AG04449 (cell line): ENCODE measurements around the gene ANKRD34A.
A peak's percentile ranks its signal among the peaks of the same experiment; 100 is the strongest.

Experiments
- CTCF ChIA-PET: fragments of 350-600 bp; formaldehyde crosslinking; extraction: SDS; loops from one replicate; lab custom pipeline; 2021; ENCODE audit warnings: antibody characterized with exemption; lab: Yijun Ruan, JAX
- POLR2A ChIA-PET: fragments of 400-600, 350-600 bp; formaldehyde crosslinking; extraction: SDS; loops from one replicate; lab custom pipeline; 2020; ENCODE audit warnings: antibody characterized with exemption, inconsistent platforms; lab: Yijun Ruan, JAX
- DNase-seq: peaks from one replicate; pipeline ENCODE4 v3.0.0-alpha.2; 2010; ENCODE audit warnings: low read depth, low spot score
- H3K4me3 ChIP-seq: 2 replicates; pipeline ENCODE4 v1.5.1; 2011; ENCODE audit warnings: low read depth, mild to moderate bottlenecking, control low read depth, low read length
- CTCF ChIP-seq: IDR thresholded peaks from one replicate; pipeline ENCODE4 v1.5.1; 2011; ENCODE audit warnings: mild to moderate bottlenecking, moderate library complexity, low read length, control low read depth, inconsistent platforms; ENCODE audit not compliant: insufficient read depth; ENCODE audit errors: missing control alignments

Gene ANKRD34A

GRCh38 chr1:145964328-145965118 lies at the start of gene ANKRD34A, which contains the start of gene POLR3GL:
TSS of gene ANKRD34A (minus strand) at chr1:145964575. CDS start at chr1:145961759, 2,816 bp downstream.
TSS of gene POLR3GL (plus strand) at chr1:145964690. CDS start at chr1:145974866, 10,176 bp downstream.
- CTCF ChIA-PET = interaction anchor here (1.0 to 8.5 kb wide), 14 partner anchors 9 to 119 kb away, joined by 3 to 130 read pairs (median 5); partner anchors contain the start of genes ITGA10, NUDT17, RBM8A and TXNIP
- DNase-seq = no peak
- TF ChIP-seq CTCF = no peak
- POLR2A ChIA-PET = interaction anchor here (0.7 to 2.4 kb wide), 8 partner anchors 10 to 106 kb away, joined by 3 to 18 read pairs (median 4); partner anchors contain the start of genes ANKRD35, PIAS3 and RBM8A
- H3K4me3 ChIP-seq = peak within 1 kb of the TSS; percentile 93

DNA sequence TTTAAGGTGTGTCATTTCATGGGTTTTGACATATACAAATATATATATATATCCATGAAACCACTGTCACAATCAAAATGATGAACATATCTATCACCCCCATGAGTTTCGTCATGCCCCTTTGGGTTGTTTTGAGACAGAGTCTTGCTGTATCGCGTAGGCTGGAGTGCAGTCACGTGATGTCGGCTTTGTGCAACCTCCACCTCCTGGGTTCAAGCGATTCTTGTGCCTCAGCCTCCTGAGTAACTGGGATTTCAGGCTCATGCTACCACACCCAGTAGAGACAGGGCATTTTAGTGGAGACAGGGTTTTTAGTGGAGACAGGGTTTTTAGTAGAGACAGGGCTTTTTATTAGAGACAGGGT lies 49.2 kb upstream of the ANKRD34A start:
- H3K4me3 ChIP-seq = no peak overlapping the region
- POLR2A ChIA-PET = no interaction called here
- TF ChIP-seq CTCF = no peak
- CTCF ChIA-PET = interaction anchor here (0.6 to 21.4 kb wide), 8 partner anchors 8 to 167 kb away, joined by 3 to 787 read pairs (median 17); partner anchors contain the start of genes HJV, NUDT17 and TXNIP
- no peak for DNase-seq

- CTCF ChIA-PET = interaction anchor here (0.6 to 21.4 kb wide), 15 partner anchors 9 to 172 kb away, joined by 3 to 787 read pairs (median 8); partner anchors contain the start of genes HJV, ITGA10, NUDT17 and TXNIP
- DNase-seq = no peak
Measured at GRCh38 chr1:146012703-146013558, 48.6 kb upstream of the ANKRD34A start.

DNA sequence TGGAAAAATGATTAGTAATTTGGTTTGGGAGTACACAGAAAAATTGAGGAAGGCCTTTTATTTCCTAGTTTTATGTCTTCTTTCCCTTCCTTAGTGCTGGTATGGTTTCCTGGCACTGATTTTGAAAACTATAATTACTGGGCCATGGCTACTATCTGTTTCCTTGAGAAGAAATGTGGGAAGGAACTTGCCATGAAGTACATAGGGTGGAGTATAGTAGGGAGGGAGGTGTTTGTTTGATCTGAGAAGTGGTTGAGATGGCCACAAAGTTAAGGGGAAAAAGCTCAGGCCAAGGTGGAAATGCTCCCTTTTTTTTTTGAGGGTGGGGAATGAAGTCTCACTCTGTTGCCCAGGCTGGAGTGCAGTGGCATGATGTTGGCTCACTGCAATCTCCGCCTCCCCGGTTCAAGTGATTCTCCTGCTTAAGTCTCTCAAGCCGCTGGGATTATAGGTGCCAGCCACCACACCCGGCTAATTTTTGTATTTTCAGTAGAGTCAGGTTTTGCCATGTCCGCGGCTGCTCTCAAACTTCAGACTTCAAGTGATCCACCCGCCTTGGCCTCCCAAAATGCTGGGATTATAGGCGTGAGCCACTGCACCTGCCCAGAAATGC lies 45.9 kb upstream of the ANKRD34A start:
- no peak for TF ChIP-seq CTCF
- ChIA-PET CTCF (interaction anchor here (1.0 to 21.4 kb wide), 8 partner anchors 9 to 163 kb away, joined by 3 to 787 read pairs (median 10); partner anchors contain the start of genes NUDT17 and TXNIP), POLR2A (no interaction called here)
- no peak overlapping the region for H3K4me3 ChIP-seq
- no peak for DNase-seq

More at GRCh38 chr1:146012703-146013558, 48.6 kb upstream of the ANKRD34A start:
- POLR2A ChIA-PET = no interaction called here
- no peak overlapping the region for H3K4me3 ChIP-seq
- TF ChIP-seq CTCF = peak; percentile 53

DNA sequence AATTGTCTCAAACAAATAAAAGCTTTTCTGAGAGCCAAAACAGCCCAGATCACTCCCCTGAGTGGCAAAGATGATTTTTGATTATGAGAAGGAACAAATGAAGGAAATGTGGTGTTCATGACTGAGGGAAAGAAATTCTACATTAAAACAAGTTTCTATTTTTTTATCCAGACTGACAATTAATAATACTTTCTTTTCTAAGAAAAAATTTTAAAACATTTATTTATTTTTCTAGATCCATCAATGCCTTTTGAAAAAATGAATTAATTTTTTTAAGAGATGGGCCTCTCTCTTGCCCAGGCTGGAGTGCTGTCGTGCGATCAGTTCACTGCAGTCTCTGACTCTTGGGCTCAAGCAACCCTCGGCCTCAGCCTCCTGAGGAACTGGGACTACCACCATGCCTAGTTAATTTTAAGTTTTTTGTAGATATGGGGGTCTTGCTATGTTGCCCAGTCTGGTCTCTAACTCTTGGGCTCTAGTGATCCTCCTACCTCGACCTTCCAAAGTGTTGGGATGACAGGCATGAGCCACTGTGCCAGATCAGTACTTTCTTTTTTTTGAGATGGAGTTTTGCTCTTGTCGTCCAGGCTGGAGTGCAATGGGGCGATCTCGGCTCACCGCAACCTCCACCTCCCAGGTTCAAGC lies 43.2 kb upstream of the ANKRD34A start:
- ChIA-PET CTCF (interaction anchor here (0.6 to 21.4 kb wide), 22 partner anchors 8 to 161 kb away, joined by 3 to 787 read pairs (median 4); partner anchors contain the start of genes HJV, NUDT17, POLR3GL and RBM8A), POLR2A (interaction anchor here (0.6 to 1.7 kb wide), 2 partner anchors 29 to 30 kb away, joined by 3 to 10 read pairs; no protein-coding TSS in a partner anchor)
- no peak for DNase-seq
- no peak for TF ChIP-seq CTCF
- H3K4me3 ChIP-seq = no peak overlapping the region
